GM21576 (cell line): ENCODE measurements around the gene CORO2B.

ENCODE experiments used
- ATAC-seq: cut with Tn5 transposase; IDR thresholded peaks from one replicate; pipeline ENCODE4 v1.9.1; 2021; ENCODE audit warnings: mild to moderate bottlenecking, moderate library complexity; ENCODE audit not compliant: unreplicated experiment

Gene CORO2B

GRCh38 chr15:68695061-68695595 lies 116.3 kb downstream of the CORO2B start:
- ATAC-seq, result no peak

- no peak for ATAC-seq
Observed at GRCh38 chr15:68696414-68697363, 117.9 kb downstream of the CORO2B start.

- no peak for ATAC-seq
Observed at GRCh38 chr15:68697711-68698690, 119.2 kb downstream of the CORO2B start.

GRCh38 chr15:68698708-68699107 lies 119.9 kb downstream of the CORO2B start:
- ATAC-seq, result no peak

GRCh38 chr15:68699124-68699880 lies 120.5 kb downstream of the CORO2B start:
- no peak for ATAC-seq

- no peak for ATAC-seq
Observed at GRCh38 chr15:68699881-68700454, 121.2 kb downstream of the CORO2B start.

- no peak for ATAC-seq
Observed at GRCh38 chr15:68700455-68701123, 121.8 kb downstream of the CORO2B start.

GRCh38 chr15:68701886-68702285 lies 123.1 kb downstream of the CORO2B start:
- ATAC-seq, result no peak

- no peak for ATAC-seq
Observed at GRCh38 chr15:68704496-68705021, 125.8 kb downstream of the CORO2B start.

GRCh38 chr15:68706256-68706655 lies 127.5 kb downstream of the CORO2B start:
- ATAC-seq, result no peak

GRCh38 chr15:68706931-68707330 lies 128.1 kb downstream of the CORO2B start:
- no peak for ATAC-seq

- ATAC-seq, result no peak
Observed at GRCh38 chr15:68707386-68707785, 128.6 kb downstream of the CORO2B start.

GRCh38 chr15:68709876-68710275 lies 131.1 kb downstream of the CORO2B start:
- no peak for ATAC-seq

- ATAC-seq, result no peak
Observed at GRCh38 chr15:68710536-68710935, 131.7 kb downstream of the CORO2B start.

- no peak for ATAC-seq
Observed at GRCh38 chr15:68711406-68711805, 132.6 kb downstream of the CORO2B start.

- no peak for ATAC-seq
Observed at GRCh38 chr15:68712886-68713285, 134.1 kb downstream of the CORO2B start.

- ATAC-seq, result no peak
Observed at GRCh38 chr15:68713874-68714273, 135.1 kb downstream of the CORO2B start.

GRCh38 chr15:68715111-68715510 lies 136.3 kb downstream of the CORO2B start:
- no peak for ATAC-seq

- no peak for ATAC-seq
Observed at GRCh38 chr15:68717951-68718350, 139.2 kb downstream of the CORO2B start.
